NCI-H345 (cell line): Measurements from ENCODE around the gene SLC16A3.
"Not testable (repeated sequence)": the region's sequence is repeated elsewhere in the genome, so short reads cannot be mapped to it uniquely, and the experiment has no call there.

ENCODE experiments used
- DNase-seq: peaks from one replicate; lab custom pipeline; 2025; lab: John Stamatoyannopoulos, UW

Gene SLC16A3

DNA sequence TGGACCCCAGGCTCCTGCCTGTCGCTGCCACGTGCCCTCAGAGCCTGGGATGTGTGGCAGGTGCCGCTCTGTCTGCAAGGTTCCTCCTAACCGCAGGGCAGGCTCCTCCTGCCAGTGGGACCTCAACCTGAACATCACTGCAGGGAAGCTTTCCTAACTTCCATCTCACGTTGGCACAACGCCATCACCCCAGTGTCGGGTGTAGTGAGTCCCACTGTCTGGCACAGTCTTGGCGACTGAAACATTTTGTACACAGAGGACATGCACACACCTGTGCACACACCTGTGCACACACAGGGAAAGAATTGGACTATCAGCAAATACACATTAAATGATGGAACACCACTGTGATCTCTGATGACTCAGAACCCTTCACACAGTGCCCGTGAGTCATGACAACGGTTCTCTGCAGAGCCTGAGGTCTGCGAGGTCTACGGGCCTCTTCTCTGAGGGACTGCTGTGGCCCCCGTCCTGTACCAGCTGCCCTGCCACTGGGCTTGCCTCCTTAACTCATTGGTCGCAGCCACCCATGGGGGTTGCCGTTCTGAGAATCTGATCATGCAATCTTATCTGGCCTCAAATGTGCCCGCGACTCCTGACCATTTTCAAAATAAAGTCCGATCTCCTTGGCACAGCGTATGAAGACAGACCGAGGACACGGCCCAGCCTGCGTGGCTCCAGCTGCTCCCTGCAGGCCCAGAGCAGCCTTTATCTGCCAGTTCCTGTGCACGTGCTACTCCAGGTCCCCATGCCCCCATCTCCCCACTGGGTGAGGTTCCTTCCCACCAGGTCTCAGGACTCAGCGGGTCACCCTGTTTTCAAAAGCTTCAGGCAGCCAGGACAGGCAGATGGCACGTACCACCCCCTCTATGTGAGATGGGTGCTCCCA, 23.8 kb upstream of the SLC16A3 start:
- DNase-seq: peak; percentile 96

DNA sequence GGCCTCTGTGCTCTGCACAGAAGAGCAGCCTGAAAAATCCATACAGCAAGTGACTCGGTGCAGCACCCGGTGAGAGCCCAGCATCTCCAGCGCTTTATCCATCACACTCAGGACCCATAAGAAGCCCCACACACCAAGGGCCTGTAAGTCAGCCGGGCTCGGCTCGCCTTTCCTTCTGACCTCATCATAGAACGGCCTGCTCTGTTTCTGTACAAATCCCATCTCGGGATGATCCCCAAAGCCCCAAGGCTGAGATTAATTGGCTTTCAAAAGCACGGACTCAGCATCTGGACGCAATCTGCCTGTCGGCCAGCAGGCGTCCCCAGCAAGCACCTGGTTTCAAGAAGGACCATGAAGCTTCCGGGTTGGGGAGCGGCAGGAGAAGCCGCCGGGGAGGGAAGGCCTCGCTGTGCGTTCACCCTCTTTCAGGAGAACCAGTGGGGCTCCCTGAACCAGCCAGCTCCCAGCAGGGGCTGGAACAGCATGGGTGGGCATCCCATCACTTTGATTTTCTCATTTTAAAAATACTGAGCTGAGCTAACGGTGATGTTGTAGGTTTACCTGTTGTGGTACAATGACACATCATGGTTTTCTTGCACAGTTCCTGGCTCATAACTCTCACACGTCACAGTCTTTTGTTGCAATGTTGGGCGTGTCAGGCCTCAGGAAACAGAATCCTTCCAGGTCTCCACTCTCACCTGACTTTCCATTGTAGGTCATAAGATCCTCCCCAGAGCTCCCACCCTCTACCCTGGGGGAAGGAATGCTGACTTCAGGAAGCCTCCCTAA, 22.9 kb upstream of the SLC16A3 start:
- DNase-seq: peak; percentile 93

DNA sequence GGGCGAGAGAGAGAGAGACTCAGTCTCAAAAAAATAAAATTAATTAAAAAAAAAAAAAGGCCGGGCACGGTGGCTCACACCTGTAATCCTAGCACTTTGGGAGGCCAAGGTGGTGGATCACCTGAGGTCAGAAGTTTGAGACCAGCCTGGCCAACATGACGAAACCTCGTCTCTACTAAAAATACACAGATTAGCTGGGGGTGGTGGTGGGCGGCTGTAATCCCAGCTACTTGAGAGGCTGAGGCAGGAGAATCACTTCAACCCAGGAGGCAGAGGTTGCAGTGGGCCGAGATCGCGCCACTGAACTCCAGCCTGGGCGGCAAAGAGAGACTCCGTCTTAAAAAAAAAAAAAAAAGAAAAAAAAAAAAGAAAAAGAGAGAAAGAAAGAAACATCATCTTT, 18.2 kb upstream of the SLC16A3 start:
- DNase-seq: not testable (repeated sequence)

DNA sequence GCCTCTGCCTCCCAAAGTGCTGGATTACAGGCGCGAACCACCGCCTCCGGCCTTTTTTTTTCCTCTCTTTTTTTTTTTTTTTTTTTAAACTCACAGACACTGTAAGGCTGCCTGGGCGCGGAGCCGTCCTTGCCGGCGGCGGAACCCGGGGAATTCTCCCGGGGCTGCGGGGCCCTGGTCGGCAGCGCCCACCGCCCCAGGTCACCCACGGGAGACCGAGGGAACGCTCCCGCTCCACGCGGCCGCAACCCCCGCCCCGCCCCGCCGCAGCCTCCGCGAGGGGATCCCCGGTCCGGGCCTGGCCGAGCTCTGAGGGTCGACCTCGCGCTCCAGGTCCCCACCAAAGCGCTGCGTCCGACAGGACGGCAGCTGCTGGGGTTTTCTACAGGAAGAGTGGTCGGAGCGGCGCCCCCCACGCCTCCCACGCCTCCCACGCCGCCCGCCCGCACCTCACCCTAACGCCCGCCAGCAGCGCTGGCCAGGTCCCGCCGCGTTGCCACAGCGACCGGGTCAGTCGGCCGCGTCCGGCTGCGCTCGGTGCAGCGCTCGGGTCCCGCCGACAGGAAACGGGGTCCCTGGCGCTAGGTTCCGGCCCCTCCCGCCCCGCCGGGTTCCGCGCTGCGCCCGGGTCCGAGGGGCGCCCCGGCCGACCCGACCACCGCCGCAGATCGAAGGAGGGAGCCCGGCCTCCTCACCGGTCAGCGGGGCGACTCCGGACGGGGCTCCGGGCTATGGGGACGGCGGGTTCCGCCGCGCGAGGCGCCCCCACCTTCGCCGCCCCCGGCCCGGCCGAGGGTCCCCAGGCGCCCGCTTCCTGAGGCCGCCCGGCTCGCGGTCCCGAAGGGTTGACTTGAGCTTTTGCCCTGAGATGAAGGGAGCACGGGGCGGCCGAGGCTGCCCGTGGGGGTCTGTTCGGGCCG, 16.3 kb upstream of the SLC16A3 start, which contains the start of gene CCDC57:
Gene CCDC57, minus strand, starts transcription at position 512 of the 920 bp plus-strand sequence. CDS start 10,898 bp downstream, outside the sequence.
- DNase-seq: peak; percentile 85

DNA sequence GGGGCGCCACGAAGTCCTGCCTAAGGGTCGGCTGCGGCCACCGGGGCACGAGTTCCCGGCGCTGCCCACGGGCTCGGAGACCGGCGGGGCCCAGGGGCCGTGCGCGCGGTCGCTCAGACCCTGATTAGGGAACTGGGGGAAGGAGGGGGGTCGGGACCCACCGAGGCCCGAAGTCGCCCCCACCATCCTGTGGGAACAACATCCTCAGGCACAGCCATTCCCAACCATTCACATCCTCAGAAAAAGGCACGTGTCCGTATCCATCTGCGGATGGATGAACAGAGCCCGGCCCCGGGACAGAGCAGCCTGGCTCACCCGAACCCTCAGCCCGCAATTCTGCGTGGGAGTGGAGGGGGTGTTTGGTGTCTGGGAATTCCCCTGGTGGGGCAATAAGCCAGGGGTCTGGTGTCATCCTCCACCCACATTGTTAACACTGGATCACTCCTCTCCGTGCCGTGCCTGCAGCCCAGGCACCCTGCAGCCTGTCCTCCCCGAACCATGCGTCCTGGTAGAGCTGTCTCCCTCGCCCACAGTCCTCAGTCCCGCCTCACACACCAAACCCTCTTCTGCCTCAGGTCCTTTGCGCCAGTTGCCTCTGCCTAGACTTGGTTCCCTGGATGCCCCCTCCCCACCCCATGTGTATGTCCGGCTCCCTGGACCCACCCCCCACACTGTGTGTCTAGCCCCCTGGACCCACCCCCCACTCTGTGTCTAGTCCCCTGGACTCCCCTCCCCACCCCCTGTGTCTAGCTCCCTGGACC, 15.4 kb upstream of the SLC16A3 start:
- peak; percentile 48 for DNase-seq

DNA sequence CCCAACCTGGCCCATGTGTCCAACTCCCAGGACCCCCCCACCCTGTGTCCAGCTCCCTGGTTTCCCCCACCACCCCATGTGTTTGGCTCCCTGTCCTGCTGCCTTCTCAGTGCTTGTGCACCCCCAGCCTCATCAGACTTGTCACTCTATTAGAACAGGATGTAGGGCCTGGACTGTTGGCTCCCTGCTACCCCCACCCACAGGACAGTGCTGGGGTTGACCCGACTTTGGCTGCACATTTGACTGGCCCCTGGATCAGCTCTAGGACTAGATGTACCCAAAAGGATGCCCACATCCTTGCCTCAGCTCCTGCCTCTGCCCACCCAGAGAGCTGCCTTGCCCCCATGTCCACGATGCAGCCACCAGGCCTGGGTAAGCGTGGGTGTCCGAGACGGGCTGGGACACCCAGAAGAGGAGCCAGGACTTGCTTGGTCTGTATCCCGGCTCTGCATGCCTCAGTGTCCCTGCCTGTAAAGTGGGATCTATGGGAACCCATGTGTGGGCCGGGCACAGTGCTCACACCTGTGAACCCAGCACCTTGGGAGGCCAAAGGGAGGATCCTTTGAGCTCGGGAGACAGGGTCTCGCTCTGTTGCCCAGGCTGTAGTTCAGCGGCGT, 14.7 kb upstream of the SLC16A3 start:
- no peak for DNase-seq

DNA sequence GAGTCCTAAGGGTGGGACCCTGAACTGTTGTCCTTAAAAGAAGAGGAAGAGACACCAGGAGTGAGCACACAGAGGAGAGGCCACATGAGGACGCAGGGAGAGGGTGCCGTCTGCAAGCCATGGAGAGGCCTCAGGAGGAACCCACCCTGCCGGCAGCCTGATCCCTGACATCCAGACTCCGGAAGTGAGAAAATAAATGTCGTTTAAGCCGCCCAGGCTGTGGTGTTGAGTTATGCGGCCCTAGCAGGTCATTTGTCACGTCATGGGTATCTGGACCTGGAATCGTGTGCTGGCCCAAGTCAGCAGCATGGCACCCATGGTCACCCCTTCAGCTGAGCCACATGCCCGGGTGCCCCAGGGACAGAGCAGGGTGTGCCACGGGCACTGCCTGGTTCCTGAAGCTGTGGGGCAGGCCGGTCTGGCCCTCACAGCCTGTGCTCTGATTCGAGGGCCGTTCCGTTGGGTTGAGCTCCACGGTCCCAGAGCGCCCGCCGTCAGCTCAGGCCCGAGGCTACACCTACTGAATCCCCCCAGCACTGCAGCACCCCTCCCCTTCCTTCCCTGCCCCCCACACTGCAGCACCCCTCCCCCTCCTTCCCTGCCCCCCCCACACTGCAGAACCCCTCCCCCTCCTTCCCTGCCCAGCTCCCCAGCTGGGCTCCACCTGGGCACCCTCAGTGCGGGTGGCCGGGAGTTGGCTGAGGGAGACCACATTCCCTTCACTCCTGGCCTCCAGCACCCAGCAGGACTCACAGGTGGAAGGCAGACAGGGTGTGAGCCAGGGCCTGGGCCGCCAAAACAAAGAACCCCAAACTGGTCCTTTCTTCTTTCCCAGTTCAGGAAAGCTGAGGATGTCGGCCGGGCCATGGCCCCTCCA, 13.5 kb upstream of the SLC16A3 start:
- DNase-seq: no peak

DNA sequence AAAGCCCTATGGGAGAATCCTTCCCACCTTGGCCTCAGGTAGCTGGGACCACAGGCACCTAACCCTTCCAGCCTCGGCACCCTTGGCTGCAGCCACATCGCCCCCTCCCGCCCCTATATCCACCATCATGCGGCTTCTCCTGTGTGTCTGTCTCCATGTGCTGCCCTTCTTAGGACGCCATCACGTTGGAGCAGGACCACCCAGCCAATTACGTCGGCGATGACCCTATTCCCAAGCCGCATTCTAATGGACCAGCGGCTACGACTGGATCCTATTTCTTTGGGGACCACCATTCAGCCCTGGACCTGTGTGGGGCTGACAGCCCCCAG, 12.9 kb upstream of the SLC16A3 start:
- no peak for DNase-seq

DNA sequence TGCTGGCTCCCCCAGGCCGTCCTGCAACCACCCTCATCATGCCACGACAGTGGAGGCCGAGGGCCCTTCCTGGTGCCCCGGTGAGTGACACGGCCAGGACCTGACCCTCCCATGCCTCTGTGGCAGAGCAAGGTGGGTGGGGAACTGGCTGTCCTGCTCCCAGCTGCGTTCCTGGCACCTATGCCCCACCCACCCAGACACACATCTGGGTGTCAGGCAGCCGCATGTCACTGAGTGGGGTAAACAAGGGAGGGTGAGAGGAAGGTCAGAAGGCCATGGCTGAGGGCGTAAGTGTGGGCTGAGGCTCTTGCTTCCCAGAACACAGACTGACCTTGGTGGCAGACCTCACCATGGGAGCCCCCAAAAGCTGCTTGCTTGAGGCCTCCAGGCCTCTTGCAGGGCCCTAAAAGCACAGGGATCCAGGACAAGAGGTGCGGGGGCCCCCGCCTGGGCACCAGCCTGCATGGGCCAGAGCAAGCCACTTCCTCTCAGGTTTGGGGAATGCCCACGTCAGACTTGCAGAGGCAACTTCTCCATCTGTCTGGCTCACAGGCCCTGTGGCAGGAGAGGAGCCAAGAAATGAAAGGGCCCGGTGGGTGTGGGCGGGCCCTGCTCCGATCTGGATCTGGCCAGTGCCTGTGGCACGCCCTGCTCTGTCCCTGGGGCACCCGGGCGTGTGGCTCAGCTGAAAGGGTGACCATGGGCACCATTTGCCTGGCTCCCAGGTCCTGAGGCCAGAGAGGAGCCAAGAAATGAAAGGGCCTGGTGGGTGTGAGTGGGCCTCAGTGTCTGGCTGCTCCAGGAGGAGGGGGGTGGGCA, 12.3 kb upstream of the SLC16A3 start:
- DNase-seq: no peak

DNA sequence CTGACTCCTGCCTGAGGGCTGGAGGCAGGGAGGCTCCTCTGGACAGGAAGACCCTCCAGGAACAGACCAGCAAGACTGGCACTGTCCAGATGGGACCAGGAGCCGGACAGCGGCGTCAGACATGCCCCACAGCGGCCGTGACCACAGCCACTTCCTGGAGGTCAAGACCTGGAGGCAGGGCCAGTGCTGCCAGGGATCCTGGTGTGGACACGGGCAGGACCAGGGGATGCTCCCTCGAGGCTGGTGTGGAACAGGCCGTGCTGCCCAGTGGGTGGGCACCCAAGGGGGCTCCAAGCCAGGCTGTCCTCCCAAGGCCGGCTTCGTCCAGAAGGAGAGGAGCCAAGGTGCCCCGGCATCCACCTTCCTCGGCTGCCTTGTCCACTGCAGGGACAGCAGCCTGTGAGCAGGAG, 11.7 kb upstream of the SLC16A3 start:
- no peak for DNase-seq

DNA sequence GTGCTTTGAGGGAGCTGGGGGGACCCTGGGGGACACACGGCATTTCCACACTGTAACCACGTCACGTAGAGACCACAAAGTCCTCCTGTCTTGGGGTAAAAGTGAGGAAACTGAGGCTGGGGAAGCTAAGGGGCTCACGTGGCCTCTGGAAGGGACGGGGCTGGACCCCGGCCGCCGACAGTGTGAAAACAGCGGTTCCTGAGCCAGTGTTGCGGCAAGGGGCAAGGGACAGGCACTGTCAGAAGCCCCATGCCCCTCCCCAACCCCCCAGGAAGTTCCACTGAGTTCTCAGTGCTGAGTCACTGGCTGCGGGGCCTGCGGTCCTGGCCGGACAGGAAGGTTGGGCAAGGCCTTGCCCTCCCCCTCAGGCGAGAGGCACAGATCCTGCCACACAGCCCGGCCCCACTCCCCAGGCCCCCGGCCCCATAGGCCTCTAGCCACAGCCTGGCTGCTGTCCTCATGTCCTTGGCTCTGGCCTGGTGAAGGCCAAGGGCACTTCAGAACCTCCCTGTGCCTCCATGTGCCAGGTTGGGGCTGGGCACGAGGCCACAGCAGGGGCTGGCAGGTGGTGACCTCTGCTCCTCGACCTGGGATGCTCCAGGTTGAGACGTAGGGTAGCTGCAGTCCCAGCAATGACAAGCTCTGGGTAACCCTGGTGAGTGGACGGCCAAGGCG, 11.2 kb upstream of the SLC16A3 start:
- DNase-seq: no peak

DNA sequence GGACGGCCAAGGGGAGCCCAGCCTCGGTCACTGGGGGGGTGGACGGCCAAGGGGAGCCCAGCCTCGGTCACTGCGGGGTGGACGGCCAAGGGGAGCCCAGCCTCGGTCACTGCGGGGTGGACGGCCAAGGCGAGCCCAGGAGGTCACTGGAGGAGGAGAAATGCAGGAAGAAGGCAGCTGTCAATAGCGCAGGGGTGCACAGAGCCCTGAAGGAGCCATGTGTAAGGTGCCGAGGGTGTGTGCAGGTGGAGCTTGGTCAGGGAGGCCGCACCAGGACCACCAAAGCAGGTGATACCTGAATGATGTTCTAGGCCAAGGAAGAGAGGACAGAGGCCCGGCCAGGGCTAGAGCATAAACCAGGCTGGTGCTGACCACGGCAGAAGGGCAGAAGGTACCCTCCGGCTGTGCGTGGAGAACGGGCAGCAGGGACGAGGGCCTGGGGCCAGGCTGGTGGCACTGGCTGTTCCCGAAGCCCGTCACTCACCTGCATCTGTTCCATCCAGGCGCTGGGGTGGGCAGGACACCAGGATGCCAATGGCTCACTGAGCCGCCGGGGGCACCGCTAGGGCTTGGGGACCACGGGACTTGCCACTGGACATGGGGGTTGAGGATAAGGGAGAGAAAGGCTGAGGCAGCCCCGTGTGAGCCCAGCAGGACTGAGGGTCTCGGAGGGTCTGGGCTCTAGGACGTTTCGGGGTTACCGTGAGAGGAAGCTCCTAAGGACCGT, 10.3 kb upstream of the SLC16A3 start:
- no peak for DNase-seq

DNA sequence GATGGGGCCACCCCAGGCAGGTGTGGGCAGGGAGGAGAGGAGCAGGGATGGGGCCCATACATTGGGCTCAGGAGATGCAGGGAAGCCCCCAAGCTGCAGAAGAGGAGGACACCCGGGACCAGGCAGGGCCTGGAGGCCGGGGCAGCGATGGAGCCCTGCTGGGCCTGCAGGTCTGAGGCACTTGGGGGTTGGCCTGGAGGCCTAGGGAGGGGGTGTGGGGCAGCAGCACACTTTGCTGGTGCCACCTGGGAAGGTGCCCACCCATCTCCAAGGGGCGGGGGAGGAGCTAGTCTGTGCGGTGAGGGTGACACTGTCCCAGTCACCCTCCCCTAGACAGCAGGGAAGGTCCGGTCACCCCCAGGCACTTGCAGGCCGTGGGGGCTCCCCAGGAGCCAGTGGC, 9.8 kb upstream of the SLC16A3 start:
- no peak for DNase-seq

DNA sequence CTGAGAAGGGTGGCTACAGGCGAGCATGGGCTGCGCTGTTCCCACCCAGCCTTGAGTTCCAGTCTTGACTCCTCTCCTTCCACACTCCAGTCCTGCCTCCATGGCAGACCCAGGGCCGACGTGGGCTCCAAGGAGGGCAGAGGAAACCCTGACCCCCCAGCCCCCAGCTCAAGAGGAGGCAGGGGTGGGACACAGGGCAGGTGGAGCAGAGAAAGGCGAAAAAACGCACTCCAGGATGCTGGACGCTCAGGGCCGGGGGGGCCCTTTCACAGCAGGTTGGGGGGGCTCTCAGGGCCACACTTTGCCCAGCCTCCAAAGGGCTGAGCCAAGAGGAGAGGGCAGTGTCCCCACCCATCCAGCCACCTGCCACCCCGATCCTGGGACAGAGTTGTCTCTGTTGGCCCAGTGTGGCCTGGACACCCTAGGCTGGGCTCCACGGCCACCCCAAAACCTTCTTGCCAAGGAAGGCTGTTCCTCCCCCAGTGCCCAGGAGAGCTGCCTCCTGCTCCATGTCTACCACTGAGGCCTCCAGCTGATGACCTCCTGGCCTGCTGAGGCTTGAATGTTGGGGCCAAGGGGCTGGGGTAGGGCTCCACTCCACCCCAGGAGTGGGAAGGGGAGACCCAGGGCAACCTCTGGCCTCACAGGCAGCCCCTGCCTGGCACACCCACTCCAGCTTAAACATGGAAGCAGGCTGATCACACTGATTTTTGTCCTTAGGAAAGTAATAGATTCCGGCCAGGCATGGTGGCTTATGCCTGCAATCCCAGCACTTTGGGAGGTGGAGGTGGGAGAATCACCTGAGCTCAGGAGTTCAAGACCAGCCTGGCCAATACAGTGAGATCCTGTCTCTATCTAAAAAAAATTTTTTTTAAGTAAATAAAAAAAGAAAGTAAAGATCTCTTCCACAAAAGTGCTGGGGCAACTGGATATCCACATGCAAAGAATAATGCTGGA, 8.8 kb upstream of the SLC16A3 start:
- DNase-seq: no peak

DNA sequence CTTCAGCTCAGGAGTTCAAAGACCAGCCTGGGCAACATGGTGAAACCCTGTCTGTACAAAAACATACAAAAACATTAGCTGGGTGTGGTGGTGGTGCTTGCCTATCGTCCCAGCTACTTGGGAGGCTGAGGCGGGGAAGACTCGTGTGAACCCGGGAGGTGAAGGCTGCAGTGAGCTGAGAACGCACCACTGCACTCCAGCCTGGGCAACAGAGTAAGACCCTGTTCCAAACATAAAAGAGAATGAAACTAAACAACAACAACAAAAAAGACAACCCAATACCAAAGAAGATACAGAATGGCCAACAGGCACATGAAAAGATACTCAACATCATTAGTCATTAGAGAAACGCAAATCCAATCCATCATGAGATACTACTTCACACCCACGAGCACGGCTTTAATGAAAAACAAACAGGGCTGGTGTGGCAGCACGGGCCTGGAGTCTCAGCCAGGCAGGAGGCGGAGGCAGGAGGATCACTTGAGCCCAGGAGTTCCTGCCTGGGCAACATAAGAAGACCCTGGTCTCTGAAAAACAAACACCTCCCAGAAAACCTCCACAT, 7.4 kb upstream of the SLC16A3 start:
- DNase-seq: no peak

DNA sequence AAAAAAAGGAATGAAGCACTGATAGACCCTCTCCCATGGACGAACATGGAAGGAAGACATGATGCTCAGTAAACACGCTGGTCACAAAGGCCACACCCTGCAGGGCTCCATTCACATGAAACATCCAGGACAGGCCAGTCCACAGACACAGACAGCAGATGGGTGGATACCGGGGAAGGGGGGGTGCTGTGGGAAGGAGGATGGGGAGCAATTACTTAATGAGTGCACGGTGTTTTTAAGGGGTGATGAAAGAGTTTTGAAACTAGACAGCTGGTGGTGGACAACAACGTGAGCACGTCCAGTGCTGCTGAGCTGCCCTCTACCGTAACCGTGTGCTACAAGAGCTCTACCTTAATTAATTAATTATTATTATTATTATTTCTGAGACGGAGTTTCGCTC, 6.0 kb upstream of the SLC16A3 start:
- DNase-seq: no peak
